GM12891 (cell line): Measurements from ENCODE around the gene NDUFB6.
"Not testable (repeated sequence)": the region's sequence is repeated elsewhere in the genome, so short reads cannot be mapped to it uniquely, and the experiment has no call there.

Source experiments
- DNase-seq: peaks from one replicate; pipeline ENCODE4 v3.0.0; 2011; ENCODE audit warnings: low spot score; ENCODE audit not compliant: insufficient read length
- FAIRE-seq: peaks from 2 replicates; lab custom pipeline; 2011; peaks lifted over from hg19 to GRCh38; lab: Jason Lieb, UNC
- PAX5 ChIP-seq: IDR thresholded peaks from 2 replicates; pipeline ENCODE4 v1.6.1; 2011; ENCODE audit warnings: low read length, moderate library complexity, mild to moderate bottlenecking; ENCODE audit not compliant: insufficient read depth, severe bottlenecking
- POLR2A ChIP-seq: IDR thresholded peaks from 2 replicates; pipeline ENCODE4 v1.6.1; 2011; ENCODE audit warnings: low read depth, low read length, control low read depth
- POLR2AphosphoS5 ChIP-seq: IDR thresholded peaks from 2 replicates; pipeline ENCODE4 v1.6.1; 2011; ENCODE audit warnings: low read depth, low read length, control low read depth
- POU2F2 ChIP-seq: IDR thresholded peaks from 2 replicates; pipeline ENCODE4 v1.6.1; 2011; ENCODE audit warnings: low read depth, mild to moderate bottlenecking, control low read depth, low read length, moderate library complexity
- SPI1 ChIP-seq: IDR thresholded peaks from 2 replicates; pipeline ENCODE4 v1.6.1; 2011; ENCODE audit warnings: low read depth, low read length, control low read depth
- TAF1 ChIP-seq: IDR thresholded peaks from 2 replicates; pipeline ENCODE4 v1.6.1; 2011; ENCODE audit warnings: low read depth, low read length, control low read depth

Gene NDUFB6

GRCh38 chr9:32524892-32525708 lies 47.9 kb downstream of the NDUFB6 start:
- TF ChIP-seq POU2F2, result no peak
- FAIRE-seq, result no peak

GRCh38 chr9:32524558-32524891 lies 48.4 kb downstream of the NDUFB6 start:
- not testable (repeated sequence) for FAIRE-seq, DNase-seq

More at GRCh38 chr9:32524892-32525708, 47.9 kb downstream of the NDUFB6 start:
- no peak for DNase-seq

- DNase-seq (no peak), FAIRE-seq (no peak)
- no peak for TF ChIP-seq POLR2A
- no peak for TF ChIP-seq PAX5
- no peak for TF ChIP-seq POLR2AphosphoS5
- TF ChIP-seq SPI1, result no peak
- no peak for TF ChIP-seq TAF1
These were observed 49.0 kb downstream of the NDUFB6 start for GRCh38 chr9:32523910-32524309.

DNA sequence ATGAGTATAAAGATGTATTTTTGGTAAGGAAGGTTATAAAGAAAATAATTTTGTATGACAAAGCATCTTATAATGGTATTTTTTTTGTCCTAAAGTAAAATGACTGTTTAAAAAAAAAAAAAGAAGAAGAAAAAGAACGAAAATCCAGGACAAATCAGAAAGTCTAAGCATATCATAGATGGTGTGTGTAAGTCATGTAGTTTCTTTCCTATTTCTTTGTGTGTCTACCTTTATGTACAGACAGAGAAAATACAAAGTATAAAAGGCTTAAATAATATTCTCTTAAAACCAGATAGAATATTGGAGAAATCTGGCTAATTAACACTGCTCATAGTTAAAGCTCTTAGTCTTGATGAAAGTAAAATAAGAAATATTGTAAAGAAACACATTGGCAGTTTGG lies 54.7 kb downstream of the NDUFB6 start:
- no peak for DNase-seq
- TF ChIP-seq PAX5 (no peak), SPI1 (no peak), POU2F2 (no peak), TAF1 (no peak), POLR2AphosphoS5 (no peak), POLR2A (no peak)
- no peak for FAIRE-seq

- TF ChIP-seq TAF1 (no peak), POU2F2 (no peak), POLR2A (no peak), PAX5 (no peak), POLR2AphosphoS5 (no peak), SPI1 (no peak)
- no peak for FAIRE-seq
These were observed 56.7 kb downstream of the NDUFB6 start for GRCh38 chr9:32516241-32516640.

GRCh38 chr9:32508728-32509127 lies 64.2 kb downstream of the NDUFB6 start:
- FAIRE-seq (no peak), DNase-seq (no peak)
- TF ChIP-seq POLR2AphosphoS5 (no peak), POU2F2 (no peak), POLR2A (no peak)

More at GRCh38 chr9:32516241-32516640, 56.7 kb downstream of the NDUFB6 start:
- no peak for DNase-seq

DNA sequence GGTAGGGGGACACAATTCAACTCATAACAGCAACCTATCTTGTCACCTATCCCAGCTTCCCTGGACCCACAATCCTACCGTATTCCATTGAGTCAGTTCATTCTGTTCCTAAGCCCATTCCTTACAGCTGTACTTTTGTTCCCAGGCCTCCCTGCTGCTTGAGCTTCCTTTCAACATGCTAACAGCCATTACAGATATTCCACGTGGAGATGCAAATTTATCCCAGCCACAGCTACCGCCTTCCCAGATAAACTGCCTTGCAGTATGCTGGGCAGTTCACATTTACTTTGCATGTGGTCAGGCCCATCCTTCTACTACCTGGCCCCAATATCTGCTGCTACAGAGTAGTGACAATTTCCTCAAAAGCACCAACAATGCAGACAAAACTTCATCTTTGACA lies 70.0 kb downstream of the NDUFB6 start:
- TF ChIP-seq PAX5, result no peak
- TF ChIP-seq POU2F2, result no peak
- TF ChIP-seq SPI1, result no peak
- no peak for TF ChIP-seq POLR2AphosphoS5
- TF ChIP-seq POLR2A, result no peak
- TF ChIP-seq TAF1, result no peak
- no peak for FAIRE-seq
- no peak for DNase-seq
